GM12892 (cell line): ENCODE results near the gene RNPEPL1.

Experiments
- DNase-seq: peaks from one replicate; pipeline ENCODE4 v3.0.0; 2011; ENCODE audit not compliant: insufficient read length
- FAIRE-seq: peaks from 2 replicates; lab custom pipeline; 2011; peaks lifted over from hg19 to GRCh38; lab: Jason Lieb, UNC
- POLR2A ChIP-seq: IDR thresholded peaks from 2 replicates; pipeline ENCODE4 v1.6.1; 2011; ENCODE audit warnings: low read depth, low read length, control low read depth
- POLR2AphosphoS5 ChIP-seq: IDR thresholded peaks from 2 replicates; pipeline ENCODE4 v1.6.1; 2011; ENCODE audit warnings: low read depth, low read length, control low read depth
- TAF1 ChIP-seq: IDR thresholded peaks from 2 replicates; pipeline ENCODE4 v1.6.1; 2011; ENCODE audit warnings: low read depth, mild to moderate bottlenecking, control low read depth, low read length, borderline replicate concordance

Gene RNPEPL1

GRCh38 chr2:240629968-240630770, 61.9 kb downstream of the RNPEPL1 start:
- FAIRE-seq (no peak), DNase-seq (peak; percentile 8)
- TF ChIP-seq POLR2AphosphoS5 (no peak), TAF1 (no peak), POLR2A (no peak)
